Smooth muscle cell of the brain vasculature (primary cell): ENCODE results near the gene ITGA1.
"Not testable (repeated sequence)": the region's sequence is repeated elsewhere in the genome, so short reads cannot be mapped to it uniquely, and the experiment has no call there.

ENCODE experiments used
- DNase-seq: peaks from one replicate; pipeline ENCODE4 v3.0.0-alpha.2; 2012; ENCODE audit warnings: low read depth, low spot score

ITGA1 gene

GRCh38 chr5:52829664-52830063 lies 41.9 kb downstream of the ITGA1 start:
- DNase-seq: no peak

GRCh38 chr5:52830650-52831049 lies 42.9 kb downstream of the ITGA1 start:
- no peak for DNase-seq

- no peak for DNase-seq
Measured at GRCh38 chr5:52831786-52832511, 44.2 kb downstream of the ITGA1 start.

GRCh38 chr5:52834320-52834719 lies 46.6 kb downstream of the ITGA1 start:
- DNase-seq: no peak

- no peak for DNase-seq
Measured at GRCh38 chr5:52837068-52837467, 49.4 kb downstream of the ITGA1 start.

- no peak for DNase-seq
Measured at GRCh38 chr5:52837591-52838001, 49.9 kb downstream of the ITGA1 start.

- DNase-seq: no peak
Measured at GRCh38 chr5:52838326-52839015, 50.8 kb downstream of the ITGA1 start.

- DNase-seq: no peak
Measured at GRCh38 chr5:52839285-52839684, 51.6 kb downstream of the ITGA1 start.

- peak; percentile 98 for DNase-seq
Measured at GRCh38 chr5:52840277-52841050, 52.7 kb downstream of the ITGA1 start.

GRCh38 chr5:52841114-52841513 lies 53.4 kb downstream of the ITGA1 start:
- DNase-seq: no peak

- no peak for DNase-seq
Measured at GRCh38 chr5:52842111-52842510, 54.4 kb downstream of the ITGA1 start.

- DNase-seq: no peak
Measured at GRCh38 chr5:52844885-52845284, 57.2 kb downstream of the ITGA1 start.

GRCh38 chr5:52846182-52846842 lies 58.6 kb downstream of the ITGA1 start:
- DNase-seq: no peak

GRCh38 chr5:52848688-52849087 lies 61.0 kb downstream of the ITGA1 start:
- not testable (repeated sequence) for DNase-seq

- no peak for DNase-seq
Measured at GRCh38 chr5:52849544-52849943, 61.8 kb downstream of the ITGA1 start.

GRCh38 chr5:52853650-52854049 lies 65.9 kb downstream of the ITGA1 start:
- no peak for DNase-seq

GRCh38 chr5:52854301-52854700 lies 66.6 kb downstream of the ITGA1 start:
- DNase-seq: no peak

- no peak for DNase-seq
Measured at GRCh38 chr5:52854949-52855348, 67.2 kb downstream of the ITGA1 start.

- no peak for DNase-seq
Measured at GRCh38 chr5:52856564-52856963, 68.8 kb downstream of the ITGA1 start.

- no peak for DNase-seq
Measured at GRCh38 chr5:52859628-52860027, 71.9 kb downstream of the ITGA1 start.

- DNase-seq: no peak
Measured at GRCh38 chr5:52861368-52861767, 73.7 kb downstream of the ITGA1 start.

- no peak for DNase-seq
Measured at GRCh38 chr5:52863715-52864290, 76.1 kb downstream of the ITGA1 start.
